Activated CD4-positive, alpha-beta T cell treated with anti-CD3 and anti-CD28 coated beads, Interleukin-2, amount 50 U/mL, for 48 hours (primary cell): ENCODE measurements around the gene SRP9.
A peak's percentile ranks its signal among the peaks of the same experiment; 100 is the strongest.
"Not testable (repeated sequence)": the region's sequence is repeated elsewhere in the genome, so short reads cannot be mapped to it uniquely, and the experiment has no call there.

ENCODE experiments used
- DNase-seq, 2 experiments: peaks; one replicate each; pipeline ENCODE4 v3.0.0-alpha.2; 2020

The SRP9 gene

DNA sequence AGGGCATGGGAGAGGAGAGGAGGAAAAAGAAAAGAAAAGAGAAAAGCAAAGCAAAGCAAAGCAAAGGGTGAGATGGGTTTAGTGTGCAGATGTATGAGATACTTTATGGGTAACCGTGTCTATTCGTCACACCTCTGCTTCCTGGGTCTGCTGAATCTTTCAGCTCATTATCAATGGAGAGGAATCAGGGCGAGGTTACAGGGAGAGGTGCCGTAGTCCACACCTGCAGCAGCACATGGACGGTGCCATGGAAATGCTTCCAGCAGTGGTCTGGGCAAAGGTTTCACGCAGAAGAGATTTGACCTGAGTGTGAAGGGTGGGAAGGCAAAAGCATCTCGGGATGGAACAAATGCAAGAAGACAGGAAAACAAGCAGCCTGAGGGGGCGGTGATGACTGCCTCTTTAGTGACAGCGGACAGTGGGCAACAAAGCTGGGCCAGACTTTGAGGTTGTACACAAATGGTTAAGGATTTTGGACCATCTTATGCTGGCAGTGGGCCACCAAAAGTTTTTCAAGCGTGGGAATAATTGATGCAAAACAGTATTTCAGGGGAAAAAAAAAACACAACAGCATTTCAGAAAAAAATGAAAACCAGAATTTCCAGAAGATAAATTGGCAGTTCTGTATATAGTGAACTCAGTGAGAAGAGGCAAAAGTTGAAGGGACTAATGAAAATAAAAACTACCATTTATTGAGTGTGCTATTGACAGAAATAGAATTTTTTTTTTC, 19.5 kb upstream of the SRP9 start:
- DNase-seq, result no peak

DNA sequence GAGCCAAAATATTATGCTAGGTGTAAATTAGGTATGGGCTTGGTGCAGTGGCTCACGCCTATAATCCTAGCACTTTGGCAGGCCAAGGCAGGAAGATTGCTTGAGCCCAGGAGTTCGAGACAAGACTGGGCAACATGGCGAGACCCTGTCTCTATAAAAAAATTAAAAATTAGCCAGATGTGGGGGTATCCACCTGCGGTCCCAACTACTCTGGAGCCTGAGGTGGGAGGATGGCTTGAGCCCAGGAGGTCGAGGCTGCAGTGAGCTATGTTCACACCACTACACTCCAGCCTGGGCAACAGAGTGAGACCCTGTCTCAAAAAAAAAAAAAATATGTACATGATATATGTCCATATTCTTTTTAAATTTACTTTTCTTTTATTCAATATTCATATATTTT, 17.7 kb upstream of the SRP9 start:
- not testable (repeated sequence) for DNase-seq

GRCh38 chr1:225760531-225760930, 17.1 kb upstream of the SRP9 start:
- no peak for DNase-seq

DNA sequence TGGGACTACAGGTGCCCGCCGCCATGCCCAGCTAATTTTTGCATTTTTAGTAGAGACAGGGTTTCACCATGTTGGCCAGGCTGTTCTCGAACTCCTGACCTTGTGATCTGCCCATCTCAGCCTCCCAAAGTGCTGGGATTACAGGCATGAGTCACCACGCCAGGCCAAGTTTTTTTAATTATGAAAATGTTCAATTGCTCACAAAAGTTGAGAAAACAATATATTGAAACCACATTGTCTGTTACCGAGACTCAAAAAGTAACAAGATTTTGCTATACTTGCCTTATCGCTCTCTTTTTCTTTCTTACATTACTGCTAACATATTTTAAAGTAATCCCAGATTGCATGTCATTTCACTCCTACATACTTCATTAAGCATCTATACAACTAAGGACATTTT, 16.2 kb upstream of the SRP9 start:
- DNase-seq, result not testable (repeated sequence)

- DNase-seq, result no peak
These were observed 15.6 kb upstream of the SRP9 start for GRCh38 chr1:225762002-225762441.

DNA sequence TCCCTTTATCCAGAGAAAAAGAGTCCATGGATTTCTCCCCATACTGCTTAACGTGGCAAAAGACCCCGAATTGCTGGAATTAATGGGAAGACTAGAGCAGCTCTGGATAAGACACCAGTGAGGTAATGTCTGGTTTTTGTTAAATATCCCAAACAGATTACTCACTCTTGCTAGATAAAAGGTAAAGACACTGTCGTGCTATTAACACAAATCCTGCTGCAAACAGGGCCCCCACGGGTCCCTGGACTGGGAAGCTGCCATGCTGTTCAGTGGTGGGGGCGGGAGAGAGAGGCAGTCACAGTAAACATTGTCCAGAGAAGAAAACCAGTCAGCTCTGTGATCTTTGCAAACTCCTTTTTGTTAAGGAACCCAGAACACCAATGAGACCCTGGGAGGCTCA, 15.2 kb upstream of the SRP9 start:
- DNase-seq, result no peak

DNA sequence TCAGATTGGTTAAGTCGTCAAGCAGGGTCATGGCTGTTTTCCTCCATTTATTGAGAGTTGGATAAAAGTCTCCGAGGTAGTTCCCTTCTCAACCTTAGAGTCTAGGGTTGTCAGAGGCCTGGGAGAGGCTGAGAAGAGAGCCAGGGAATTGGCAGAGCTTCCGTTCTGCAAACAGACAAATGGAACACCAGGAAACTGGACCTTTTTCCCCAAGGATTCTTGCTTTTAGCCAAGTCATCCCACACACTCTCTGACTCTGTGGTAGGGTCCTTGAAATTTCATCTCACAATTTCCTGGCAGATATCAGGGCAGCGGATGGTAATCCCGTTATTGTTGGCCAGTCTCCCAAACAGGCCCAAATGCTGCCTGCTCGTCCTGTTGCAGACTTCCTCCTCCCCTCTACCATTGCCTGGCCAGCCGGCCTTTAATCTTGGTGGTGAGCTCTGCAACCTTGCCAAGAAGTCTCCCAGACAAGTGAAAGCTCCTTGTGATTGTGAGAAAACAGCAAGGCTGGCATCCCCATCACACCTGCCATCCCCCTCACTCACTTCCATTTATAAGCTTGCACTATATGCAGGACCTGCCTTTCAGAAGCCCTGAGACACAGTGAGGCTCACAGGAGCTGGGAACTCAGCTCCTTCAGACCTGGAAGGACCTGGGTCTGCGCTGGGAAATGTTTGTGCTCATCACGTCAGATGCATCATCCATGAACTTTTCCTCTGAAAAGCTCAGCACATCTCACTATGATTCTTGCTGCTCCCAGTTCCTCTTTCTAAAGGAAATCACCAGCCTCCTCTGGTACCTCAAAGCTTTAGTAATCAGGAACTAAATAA, 13.7 kb upstream of the SRP9 start:
- no peak for DNase-seq

GRCh38 chr1:225765982-225766674, 11.5 kb upstream of the SRP9 start:
- no peak for DNase-seq

DNA sequence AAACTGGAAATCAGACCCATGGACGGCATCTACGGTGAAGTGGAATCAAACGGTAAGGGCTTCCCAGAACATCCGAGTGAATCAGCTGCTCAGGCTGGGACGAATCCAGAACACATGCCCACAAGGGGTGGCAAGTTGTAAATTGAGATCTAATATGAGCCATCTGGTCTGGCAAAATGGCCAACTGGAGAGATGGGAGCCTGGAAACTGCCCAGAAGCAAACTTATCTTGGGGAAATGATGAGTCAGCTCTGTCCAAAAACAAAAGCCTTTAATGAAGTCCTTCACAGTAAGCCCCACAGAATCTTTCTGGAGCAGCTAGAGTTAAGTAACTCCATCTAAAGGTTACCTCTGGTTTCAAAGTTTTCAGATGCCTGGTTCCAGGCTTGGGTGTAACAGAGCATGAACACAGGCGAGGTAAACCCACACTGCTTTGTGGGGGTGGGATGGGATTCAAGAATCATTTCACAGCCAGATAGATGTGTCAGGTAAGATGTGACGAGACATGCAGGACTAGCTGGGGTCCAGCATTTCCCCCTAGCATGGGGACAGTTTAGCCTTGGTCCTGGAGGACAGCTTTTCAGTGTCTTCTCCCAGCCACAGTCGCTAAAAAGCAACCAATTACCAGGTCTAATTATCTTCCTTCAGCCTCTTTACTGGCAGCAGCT, 10.5 kb upstream of the SRP9 start:
- no peak for DNase-seq

DNA sequence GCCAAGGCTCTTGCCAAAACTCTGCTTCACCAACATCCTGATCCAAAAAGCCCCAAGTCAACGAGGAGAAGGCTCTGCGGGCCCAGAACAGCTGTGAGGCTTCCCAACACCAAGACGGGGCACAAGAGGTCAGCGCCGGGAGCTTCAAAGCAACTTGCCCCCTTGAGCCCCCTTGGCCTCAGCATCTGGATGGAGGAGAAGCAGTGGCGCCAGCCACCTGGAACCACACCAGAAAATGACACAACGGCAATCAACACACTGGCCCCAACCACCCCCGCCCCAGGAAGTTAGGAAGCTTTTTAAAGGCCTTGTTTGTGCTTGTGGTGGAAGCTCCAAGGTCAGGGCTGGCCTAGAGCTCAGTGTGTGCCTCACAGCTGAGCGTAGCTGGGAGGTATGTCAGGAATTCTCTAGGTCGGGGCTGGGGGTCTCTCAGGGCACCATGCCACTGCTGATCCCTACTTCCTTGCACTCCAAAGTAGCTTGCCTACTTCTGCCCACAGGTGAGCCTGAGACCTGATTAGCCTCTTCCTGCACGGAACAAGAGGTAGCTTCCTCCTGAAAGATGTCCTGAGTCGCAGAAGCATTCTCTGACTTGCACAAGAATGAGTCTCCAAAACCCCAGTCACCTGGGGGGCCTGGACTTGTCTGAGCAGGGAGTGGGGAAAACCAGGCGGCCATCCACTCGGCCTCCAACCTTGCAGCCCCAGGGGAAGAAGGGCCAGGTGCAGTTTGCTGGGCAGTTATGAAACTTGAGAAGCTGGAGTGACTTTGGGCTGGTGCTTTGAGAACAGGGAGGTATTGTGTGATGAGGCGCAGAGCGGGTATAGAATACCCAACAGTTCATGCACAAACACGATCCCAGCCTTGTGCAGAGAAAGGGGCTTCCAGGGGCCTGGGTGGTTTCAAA, 9.7 kb upstream of the SRP9 start:
- DNase-seq, result no peak

DNA sequence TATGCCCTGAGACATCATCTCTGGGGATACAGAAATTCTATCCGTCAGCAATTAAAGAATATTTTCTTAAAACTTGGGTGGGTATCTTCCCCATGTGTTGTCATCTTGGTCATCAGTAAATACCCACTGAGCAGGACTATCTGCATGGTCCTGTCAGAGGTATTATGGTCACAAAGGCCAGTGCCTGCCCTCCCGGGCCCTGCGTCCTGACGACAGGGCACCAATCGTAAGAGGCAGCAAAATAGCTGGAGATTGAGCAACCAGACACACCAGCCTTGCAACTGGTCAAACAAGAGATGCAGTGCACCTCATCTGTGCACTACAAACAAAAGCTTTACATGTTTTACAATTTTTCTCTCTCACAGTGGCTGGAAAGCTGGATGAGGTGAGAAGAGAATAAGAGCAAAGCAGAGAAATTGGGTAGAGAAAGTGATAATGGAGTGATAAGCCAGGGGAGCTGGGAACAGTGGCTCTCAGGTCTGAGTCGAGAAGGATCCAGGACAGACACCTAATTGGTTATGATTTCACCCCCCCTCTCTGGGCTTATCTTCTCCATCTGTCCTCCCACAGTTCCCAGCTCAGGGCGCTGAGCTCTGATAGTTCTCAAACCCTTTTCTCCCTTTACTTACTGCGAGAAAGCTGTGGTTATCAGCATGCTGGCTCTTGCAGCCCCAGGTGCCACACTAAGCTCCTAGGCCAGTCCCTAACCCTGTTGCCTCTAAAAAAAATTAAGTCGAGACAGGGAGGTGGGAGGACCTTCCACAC, 8.8 kb upstream of the SRP9 start:
- DNase-seq, result no peak

DNA sequence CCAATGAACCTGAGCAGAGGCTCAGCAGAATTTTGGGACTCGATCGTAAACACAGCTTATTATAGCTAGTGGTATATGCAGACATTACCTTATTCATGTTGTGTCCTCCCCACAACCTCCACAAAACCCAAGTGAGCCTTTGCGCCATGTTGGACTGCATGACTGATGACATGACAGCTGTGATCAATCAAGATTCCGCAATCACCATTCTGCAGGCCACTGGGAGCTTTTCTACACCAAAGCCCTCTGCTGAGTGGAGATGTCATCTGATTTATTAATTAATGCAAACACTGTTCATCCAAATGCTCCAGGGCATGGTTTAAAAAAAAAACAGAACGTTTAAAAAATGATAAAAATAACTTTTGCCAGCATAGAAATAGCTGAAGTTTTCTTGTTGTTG, 7.9 kb upstream of the SRP9 start:
- DNase-seq, result no peak

GRCh38 chr1:225770561-225771248, 6.9 kb upstream of the SRP9 start:
- no peak for DNase-seq

DNA sequence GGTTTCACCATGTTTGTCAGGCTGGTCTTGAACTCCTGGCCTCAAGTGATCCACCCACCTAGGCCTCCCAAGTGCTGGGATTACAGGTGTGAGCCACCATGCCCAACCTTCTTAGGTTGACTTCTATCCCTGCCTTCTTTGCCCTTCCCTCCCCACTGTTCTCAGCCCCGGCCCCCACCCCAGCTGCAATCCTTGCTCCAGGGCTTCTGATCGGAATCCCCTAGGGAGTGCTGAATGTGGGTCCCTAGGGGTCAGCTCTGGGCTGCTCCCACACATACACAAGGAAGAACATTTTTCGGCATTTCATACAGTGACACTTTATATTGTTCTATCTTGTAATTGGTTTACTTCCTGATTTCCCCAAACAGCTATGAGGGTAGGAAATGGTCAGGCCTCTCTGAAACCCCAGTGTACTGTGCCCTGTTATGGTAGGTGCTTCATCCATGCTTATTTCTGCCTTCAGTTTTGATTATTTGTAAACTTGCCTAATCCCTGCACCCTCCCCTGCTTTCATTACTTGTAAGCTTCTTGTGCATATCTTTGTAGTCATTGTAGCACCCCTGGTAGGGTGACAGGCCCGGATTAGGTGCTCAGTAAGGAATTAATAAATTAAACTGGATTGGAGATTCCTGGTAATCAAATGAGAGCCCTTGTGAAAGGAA, 5.8 kb upstream of the SRP9 start:
- DNase-seq, result no peak

DNA sequence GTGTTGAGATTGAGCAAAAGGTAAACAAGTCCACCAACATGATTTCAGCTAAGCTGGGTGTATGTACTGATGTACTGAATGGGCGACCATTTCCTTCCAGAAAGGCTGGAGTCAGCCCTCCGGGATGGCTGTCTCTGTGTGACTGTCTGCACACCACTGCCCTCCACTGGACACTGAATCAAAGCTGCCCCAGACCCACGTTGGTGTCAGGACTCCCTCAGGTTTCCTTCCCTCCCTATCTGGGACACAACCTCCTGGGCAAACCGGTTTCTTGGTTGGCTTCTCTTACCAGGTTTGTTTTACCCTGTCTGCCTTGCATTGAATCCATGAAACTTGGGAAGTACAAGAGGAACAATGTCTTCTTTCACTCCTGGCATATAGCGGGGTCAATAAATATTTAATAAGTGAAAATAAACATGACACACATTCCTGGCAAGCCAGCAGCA, 5.3 kb upstream of the SRP9 start:
- DNase-seq, result peak; percentile 42 to 46

DNA sequence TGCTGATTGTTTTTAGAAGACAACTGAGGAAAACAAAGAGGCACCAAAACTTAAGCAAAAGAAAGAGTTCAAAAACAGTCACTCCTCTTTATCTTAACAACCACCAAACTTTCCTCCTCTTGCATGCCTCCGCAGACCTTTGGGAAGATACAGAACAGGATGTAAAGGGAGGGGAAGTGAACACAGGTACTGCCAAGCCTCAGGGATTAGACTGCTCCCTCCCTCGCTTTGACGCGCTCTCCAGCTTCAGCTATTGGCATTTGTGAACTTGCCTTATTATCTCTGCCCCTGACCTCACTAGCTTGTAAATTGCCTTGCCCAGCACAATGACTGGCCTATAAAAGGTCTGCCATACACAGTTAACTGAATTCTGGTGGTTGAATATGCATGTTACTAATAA, 4.8 kb upstream of the SRP9 start:
- DNase-seq, result no peak

DNA sequence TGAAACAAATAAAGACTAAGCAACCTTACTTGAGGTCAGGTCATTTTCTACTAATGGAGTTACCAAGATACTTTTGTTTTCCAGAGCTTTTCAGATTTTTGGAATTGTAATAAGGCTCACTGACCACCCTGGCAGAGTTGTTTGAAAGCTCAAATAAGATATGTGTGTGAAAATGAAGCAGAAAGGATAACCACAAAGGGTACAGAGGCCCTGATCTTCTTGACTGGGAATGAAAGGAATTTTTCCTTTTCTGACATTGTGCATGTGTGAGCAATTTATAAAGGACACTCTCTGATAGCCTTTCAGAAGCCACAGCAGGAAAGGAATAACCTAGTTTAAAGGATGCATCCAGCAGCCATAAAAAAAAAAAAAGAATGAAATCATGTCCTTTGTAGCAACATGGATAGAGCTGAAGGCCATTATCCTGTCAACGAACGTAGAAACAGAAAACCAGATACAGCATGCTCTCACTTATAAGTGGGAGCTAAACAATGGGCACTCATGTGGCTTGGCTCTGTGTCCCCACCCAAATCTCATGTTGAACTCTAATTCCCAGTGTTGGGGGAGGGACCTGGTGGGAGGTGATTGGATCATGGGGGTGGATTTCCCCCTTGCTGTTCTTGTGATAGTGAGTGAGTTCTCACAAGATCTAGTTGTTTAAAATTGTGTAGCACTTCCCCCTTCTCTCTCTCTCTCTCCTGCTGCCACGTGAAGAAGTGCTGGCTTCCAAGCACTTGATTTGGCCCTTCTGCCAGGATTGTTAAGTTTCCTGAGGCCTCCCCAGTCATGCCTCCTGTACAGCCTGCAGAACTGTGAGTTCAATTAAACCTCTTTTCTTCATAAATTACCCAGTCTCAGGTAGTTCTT, 3.1 kb upstream of the SRP9 start:
- no peak for DNase-seq

DNA sequence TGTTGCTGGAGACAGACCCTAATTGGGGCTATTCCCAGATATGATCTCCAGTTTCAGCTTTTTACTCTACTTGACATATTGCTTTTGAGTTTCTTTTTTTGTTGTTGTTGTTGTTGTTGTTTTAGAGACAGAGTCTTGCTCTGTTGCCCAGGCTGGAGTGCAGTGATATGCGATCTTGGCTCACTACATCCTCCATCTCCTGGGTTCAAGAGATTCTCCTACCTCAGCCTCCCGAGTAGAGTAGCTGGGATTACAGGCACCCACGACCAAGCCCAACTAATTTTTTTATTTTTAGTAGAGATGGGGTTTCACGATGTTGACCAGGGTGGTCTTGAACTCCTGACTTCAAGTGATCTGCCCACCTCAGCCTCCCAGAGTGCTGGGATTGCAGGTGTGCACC, 1.3 kb upstream of the SRP9 start:
- no peak for DNase-seq

- no peak for DNase-seq
These were observed 506 bp upstream of the SRP9 start for GRCh38 chr1:225777058-225777582.
